Measurements from ENCODE around the gene CARD19.

GRCh38 chr9:93095205-93096130, 549 bp upstream of the CARD19 start:
- no peak for TF ChIP-seq CTCF (IDR thresholded peaks at IDR 0.05)
- TF ChIP-seq POLR2A (IDR thresholded peaks at IDR 0.05) = peak; percentile 61
- peak; percentile 70 to 78 (median 73) for TF ChIP-seq POLR2AphosphoS5 (IDR thresholded peaks at IDR 0.05)

Data from breast epithelium (tissue), 3 donors.